ENCODE data around the gene INO80.
"Not testable (repeated sequence)": the region's sequence is repeated elsewhere in the genome, so short reads cannot be mapped to it uniquely, and the experiment has no call there.

The INO80 gene

GRCh38 chr15:40999190-40999589 lies 116.9 kb downstream of the INO80 start:
- no peak for DNase-seq

GRCh38 chr15:40995656-40996055 lies 120.4 kb downstream of the INO80 start:
- DNase-seq, result no peak

GRCh38 chr15:40992825-40993224 lies 123.3 kb downstream of the INO80 start:
- DNase-seq, result no peak

- no peak for DNase-seq
These were observed 123.8 kb downstream of the INO80 start for GRCh38 chr15:40992241-40992741.

- no peak for DNase-seq
These were observed 124.7 kb downstream of the INO80 start for GRCh38 chr15:40991355-40991754.

GRCh38 chr15:40990789-40991188 lies 125.3 kb downstream of the INO80 start:
- no peak for DNase-seq

GRCh38 chr15:40990080-40990479 lies 126.0 kb downstream of the INO80 start:
- DNase-seq, result no peak

GRCh38 chr15:40988156-40988555 lies 127.9 kb downstream of the INO80 start:
- no peak for DNase-seq

- no peak for DNase-seq
These were observed 129.3 kb downstream of the INO80 start for GRCh38 chr15:40986820-40987219.

GRCh38 chr15:40985541-40986330 lies 130.3 kb downstream of the INO80 start:
- DNase-seq, result no peak

GRCh38 chr15:40984964-40985363 lies 131.1 kb downstream of the INO80 start:
- no peak for DNase-seq

- no peak for DNase-seq
These were observed 131.7 kb downstream of the INO80 start for GRCh38 chr15:40984406-40984805.

- no peak for DNase-seq
These were observed 133.2 kb downstream of the INO80 start for GRCh38 chr15:40982855-40983254.

- no peak for DNase-seq
These were observed 134.9 kb downstream of the INO80 start for GRCh38 chr15:40981186-40981585.

GRCh38 chr15:40978562-40978961 lies 137.5 kb downstream of the INO80 start:
- DNase-seq, result no peak

GRCh38 chr15:40978141-40978540 lies 137.9 kb downstream of the INO80 start:
- no peak for DNase-seq

GRCh38 chr15:40976819-40977218 lies 139.3 kb downstream of the INO80 start:
- DNase-seq, result peak in 1 of 2 donors; percentile 11

GRCh38 chr15:40974879-40975278 lies 141.2 kb downstream of the INO80 start:
- no peak for DNase-seq

GRCh38 chr15:40969363-40969762 lies 146.7 kb downstream of the INO80 start:
- DNase-seq, result no peak

- no peak for DNase-seq
These were observed 147.6 kb downstream of the INO80 start for GRCh38 chr15:40968290-40969085.

GRCh38 chr15:40964634-40965033 lies 151.4 kb downstream of the INO80 start:
- DNase-seq, result no peak

GRCh38 chr15:40964006-40964405 lies 152.1 kb downstream of the INO80 start:
- no peak for DNase-seq

- no peak for DNase-seq
These were observed 152.9 kb downstream of the INO80 start for GRCh38 chr15:40963201-40963600.

- not testable (repeated sequence) for DNase-seq
These were observed 153.8 kb downstream of the INO80 start for GRCh38 chr15:40962317-40962716.
